Adrenal gland (tissue), 5 donors: Measurements from ENCODE around the gene SSB.

ENCODE experiments used
- CTCF ChIP-seq, 6 experiments: fragments of 450-650 bp in 4 of 6; fragments of 200-600 bp in 2 of 6; sonication (generic) in 1 of 6; IDR thresholded peaks; 1 replicate in 5 of 6; 2 replicates in 1 of 6; pipeline versions ENCODE4 v1.5.1 to v1.8.0; 2016 to 2021; ENCODE audit warnings: antibody characterized with exemption in 6 of 6, mild to moderate bottlenecking in 2 of 6, moderate library complexity in 1 of 6
- POLR2A ChIP-seq, 2 donors: fragments of 450-650 bp; IDR thresholded peaks; one replicate each; pipeline ENCODE4 v1.6.1; 2017; ENCODE audit warnings: antibody characterized with exemption in 2 of 2, mild to moderate bottlenecking in 2 of 2, moderate library complexity in 1 of 2
- donor health status: DM: no; HTN: no; CAD: no.

GRCh38 chr2:169755083-169755870 lies 43.4 kb upstream of the SSB start:
- TF ChIP-seq POLR2A (IDR thresholded peaks at IDR 0.05) (no peak), CTCF (IDR thresholded peaks at IDR 0.05) (no peak)
